Mucosa of descending colon (tissue), 3 donors: ENCODE results near the gene UBALD2. TPM values are rescaled to one million over a fixed set of nuclear protein-coding genes. Genes with fewer than 3 reads are reported as not detected.
"Not testable (repeated sequence)": the region's sequence is repeated elsewhere in the genome, so short reads cannot be mapped to it uniquely, and the experiment has no call there.

Experiments used
- ATAC-seq: fragments of 200-7000 bp; cut with Tn5 transposase; one replicate; pipeline ENCODE4 v1.9.1; 2020; ENCODE audit warnings: mild to moderate bottlenecking, moderate library complexity
- DNase-seq, 3 donors: peaks; one replicate each; pipeline ENCODE4 v3.0.0-alpha.2; 2020
- H3K36me3 ChIP-seq: fragments of 200-600 bp; one replicate; pipeline ENCODE4 v1.8.0; 2021; ENCODE audit warnings: low read depth, mild to moderate bottlenecking
- H3K4me1 ChIP-seq: fragments of 200-600 bp; one replicate; pipeline ENCODE4 v1.8.0; 2021; ENCODE audit warnings: low read depth, mild to moderate bottlenecking
- H3K4me3 ChIP-seq: fragments of 200-600 bp; one replicate; pipeline ENCODE4 v1.8.0; 2021; ENCODE audit warnings: mild to moderate bottlenecking
- H3K9me3 ChIP-seq: fragments of 200-600 bp; one replicate; pipeline ENCODE4 v1.8.0; 2021; ENCODE audit warnings: mild to moderate bottlenecking
- intact Hi-C, 2 donors: fragments of 100-400 bp; cut with DNase I in 1 of 2; cut with micrococcal nuclease in 1 of 2; formaldehyde crosslinking; loops; one replicate each; pipeline versions ENCODE4 v1.11.0 to v1.11.1; 2022; cut with DNase I, micrococcal nuclease
- total RNA-seq, 3 donors: library from RNA; stranded (reverse); fragmentation: NEBNext Ultra II Directional in 2 of 3; extraction: Animal tissue kit (Norgen Biotek cat#: 25700) in 2 of 3; gene quantifications; one replicate each; pipeline versions ENCODE4 v1.2.1 to v1.2.4, GENCODE V29; 2021 to 2023
- TF ChIP-seq, protein P1 (sequence below): fragments of 200-600 bp; IDR thresholded peaks from one replicate; pipeline ENCODE4 v1.8.0; 2022; ENCODE audit warnings: antibody characterized with exemption, mild to moderate bottlenecking
- donor health status: DM: no; HTN: no; CAD: no; lungs with moderate emphysema.
- donor health status: DM: no; HTN: no; CAD: no.
- donor health status: DM: no; HTN: yes; CAD: no.

Gene UBALD2
- total RNA-seq, 3 donors from 2014 or later, result 46.6 to 132 (median 99.1) TPM

DNA sequence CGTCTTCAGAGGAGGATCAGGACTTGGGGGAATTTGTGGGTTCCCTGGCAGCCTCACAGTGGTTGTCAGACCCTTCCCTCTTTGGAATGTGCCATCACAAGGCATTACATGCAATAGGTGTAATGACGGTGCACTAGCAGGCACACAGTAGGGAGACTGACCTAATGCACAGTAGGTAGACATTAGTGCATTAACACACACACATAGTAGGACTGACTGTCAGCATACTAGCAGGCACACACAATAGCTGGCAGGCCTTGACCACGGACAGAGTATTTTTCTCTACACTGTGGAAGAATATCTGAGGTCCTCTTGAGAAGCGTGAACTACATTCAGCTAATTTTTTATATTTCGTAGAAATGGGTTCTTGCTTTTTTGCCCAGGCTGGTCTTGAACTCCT lies 10.9 kb upstream of the UBALD2 start:
- intact Hi-C loops, result no loop called here
- Histone ChIP-seq H3K4me1 (peaks cover 17% of the 10 kb centered on the region), H3K4me3 (no peak overlapping the region), H3K36me3 (no peaks in the 10 kb centered on the region), H3K9me3 (no peaks in the 10 kb centered on the region)
- TF ChIP-seq, protein P1, sequence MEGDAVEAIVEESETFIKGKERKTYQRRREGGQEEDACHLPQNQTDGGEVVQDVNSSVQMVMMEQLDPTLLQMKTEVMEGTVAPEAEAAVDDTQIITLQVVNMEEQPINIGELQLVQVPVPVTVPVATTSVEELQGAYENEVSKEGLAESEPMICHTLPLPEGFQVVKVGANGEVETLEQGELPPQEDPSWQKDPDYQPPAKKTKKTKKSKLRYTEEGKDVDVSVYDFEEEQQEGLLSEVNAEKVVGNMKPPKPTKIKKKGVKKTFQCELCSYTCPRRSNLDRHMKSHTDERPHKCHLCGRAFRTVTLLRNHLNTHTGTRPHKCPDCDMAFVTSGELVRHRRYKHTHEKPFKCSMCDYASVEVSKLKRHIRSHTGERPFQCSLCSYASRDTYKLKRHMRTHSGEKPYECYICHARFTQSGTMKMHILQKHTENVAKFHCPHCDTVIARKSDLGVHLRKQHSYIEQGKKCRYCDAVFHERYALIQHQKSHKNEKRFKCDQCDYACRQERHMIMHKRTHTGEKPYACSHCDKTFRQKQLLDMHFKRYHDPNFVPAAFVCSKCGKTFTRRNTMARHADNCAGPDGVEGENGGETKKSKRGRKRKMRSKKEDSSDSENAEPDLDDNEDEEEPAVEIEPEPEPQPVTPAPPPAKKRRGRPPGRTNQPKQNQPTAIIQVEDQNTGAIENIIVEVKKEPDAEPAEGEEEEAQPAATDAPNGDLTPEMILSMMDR, result no peak
- DNase-seq (peak in 2 of 3 donors; percentile 1 to 3), ATAC-seq (no peak)

DNA sequence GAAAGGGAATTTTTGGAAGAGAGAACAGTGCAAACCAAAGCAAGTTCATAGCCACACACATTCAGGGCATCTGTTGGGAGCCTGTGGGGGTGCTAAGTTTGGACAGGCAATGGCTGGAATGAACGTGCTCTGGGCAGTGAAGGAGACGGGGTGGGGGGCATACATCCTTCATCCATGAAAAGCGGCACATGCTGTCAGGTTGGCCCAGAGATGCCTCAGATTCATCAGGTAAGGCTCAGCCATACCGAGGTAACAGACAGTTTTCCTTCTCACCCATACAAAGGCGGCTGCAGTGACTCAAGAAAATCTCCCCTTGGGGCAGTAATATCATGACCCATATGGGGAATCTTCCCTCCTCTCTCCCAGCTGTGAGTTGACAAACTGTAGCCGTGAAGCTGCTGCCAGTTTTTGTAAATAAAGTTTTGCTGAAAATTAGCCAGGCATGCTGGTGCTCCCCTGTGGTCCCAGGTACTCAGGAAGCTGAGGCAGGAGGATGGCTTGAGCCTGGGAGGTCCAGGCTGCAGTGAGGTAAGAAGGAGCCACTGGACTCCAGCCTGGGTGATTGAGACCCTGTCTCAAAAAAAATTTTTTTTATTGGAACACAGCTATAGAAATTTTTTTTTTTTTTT lies 9.2 kb upstream of the UBALD2 start:
- peak in 2 of 3 donors; percentile 12 to 18 for DNase-seq

DNA sequence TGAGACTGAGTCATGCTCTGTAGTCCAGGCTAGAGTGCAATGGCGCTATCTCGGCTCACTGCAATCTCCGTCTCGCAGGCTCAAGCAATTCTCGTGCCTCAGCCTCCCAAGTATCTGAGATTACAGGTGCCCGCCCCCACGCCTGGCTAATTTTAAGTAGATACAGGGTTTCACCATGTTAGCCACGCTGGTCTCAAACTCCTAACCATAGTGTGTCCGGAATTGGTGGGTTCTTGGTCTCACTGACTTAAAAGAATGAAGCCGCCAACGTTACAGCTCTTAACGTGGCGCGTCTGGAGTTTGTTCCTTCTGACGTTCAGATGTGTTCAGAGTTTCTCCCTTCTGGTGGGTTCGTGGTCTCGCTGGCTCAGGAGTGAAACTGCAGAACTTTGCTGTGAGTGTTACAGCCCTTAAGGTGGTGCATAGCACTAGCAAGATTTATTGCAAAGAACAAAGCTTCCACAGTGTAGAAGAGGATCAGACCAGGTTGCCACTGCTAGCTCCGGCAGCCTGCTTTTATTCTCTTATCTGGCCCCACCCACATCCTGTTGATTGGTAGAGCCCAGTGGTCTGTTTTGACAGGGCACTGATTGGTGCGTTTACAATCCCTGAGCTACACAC lies 8.6 kb upstream of the UBALD2 start:
- ATAC-seq, H3K36me3 ChIP-seq, intact Hi-C loops, H3K9me3 ChIP-seq, H3K4me3 ChIP-seq: not testable (repeated sequence)
- DNase-seq, result peak in 2 of 3 donors; percentile 32 to 54
- H3K4me1 ChIP-seq, result peaks cover 38% of the 10 kb centered on the region

More for the DNA sequence above, 9.2 kb upstream of the UBALD2 start:
- Histone ChIP-seq H3K4me1 (peaks cover 33% of the 10 kb centered on the region), H3K4me3 (no peak overlapping the region), H3K36me3 (no peaks in the 10 kb centered on the region), H3K9me3 (no peaks in the 10 kb centered on the region)
- ATAC-seq, result no peak
- TF ChIP-seq, protein P1, result no peak
- intact Hi-C loops, result no loop called here

DNA sequence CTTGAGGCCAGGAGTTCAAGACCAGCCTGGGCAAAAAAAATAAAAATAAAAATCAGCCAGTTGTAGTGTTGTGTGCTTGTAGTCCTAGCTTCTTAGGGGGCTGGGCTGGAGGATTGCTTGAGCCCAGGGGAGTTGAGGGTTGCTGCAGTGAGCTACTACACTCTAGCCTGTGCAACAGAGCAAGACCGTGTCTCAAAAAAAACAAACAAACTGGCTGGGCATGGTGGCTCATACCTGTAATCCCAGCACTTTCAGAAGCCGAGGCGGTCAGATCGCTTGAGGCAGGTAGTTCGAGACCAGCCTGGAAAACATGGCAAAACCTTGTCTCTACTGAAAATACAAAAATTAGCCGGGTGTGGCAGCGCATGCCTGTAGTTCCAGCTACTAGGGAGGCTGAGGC lies 4.9 kb upstream of the UBALD2 start:
- Histone ChIP-seq H3K4me3 (no peak overlapping the region), H3K36me3 (no peaks in the 10 kb centered on the region), H3K4me1 (peaks cover 62% of the 10 kb centered on the region), H3K9me3 (no peaks in the 10 kb centered on the region)
- ATAC-seq (no peak), DNase-seq (peak in 2 of 3 donors; percentile 25 to 27)
- intact Hi-C loops, result no loop called here
- TF ChIP-seq, protein P1, result no peak

DNA sequence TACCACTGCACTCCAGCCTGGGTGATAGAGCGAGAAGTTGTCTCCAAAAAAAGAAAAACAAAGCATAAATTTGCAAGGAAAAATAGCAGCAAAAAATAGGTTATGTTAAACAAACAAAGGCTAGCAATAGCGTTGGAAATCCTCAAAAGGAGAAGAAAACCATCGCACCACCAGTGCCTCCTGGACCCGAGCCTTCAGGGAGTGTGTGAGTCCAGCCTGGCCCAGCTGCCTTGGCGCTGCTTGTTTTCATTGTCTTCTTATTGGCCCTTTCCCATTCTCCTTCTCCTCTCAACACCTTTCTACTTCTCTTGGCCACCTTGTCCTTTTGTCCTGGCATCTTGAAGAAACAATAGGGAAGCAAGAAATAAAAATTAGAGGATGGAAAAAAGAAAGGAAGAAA lies 4.5 kb upstream of the UBALD2 start:
- H3K4me3 ChIP-seq, result no peak overlapping the region
- DNase-seq (peak in 2 of 3 donors; percentile 27 to 42), ATAC-seq (no peak)
- H3K4me1 ChIP-seq, result peaks cover 62% of the 10 kb centered on the region
- intact Hi-C loops, result no loop called here
- TF ChIP-seq, protein P1, result no peak
- no peaks in the 10 kb centered on the region for H3K9me3 ChIP-seq
- H3K36me3 ChIP-seq, result no peaks in the 10 kb centered on the region

DNA sequence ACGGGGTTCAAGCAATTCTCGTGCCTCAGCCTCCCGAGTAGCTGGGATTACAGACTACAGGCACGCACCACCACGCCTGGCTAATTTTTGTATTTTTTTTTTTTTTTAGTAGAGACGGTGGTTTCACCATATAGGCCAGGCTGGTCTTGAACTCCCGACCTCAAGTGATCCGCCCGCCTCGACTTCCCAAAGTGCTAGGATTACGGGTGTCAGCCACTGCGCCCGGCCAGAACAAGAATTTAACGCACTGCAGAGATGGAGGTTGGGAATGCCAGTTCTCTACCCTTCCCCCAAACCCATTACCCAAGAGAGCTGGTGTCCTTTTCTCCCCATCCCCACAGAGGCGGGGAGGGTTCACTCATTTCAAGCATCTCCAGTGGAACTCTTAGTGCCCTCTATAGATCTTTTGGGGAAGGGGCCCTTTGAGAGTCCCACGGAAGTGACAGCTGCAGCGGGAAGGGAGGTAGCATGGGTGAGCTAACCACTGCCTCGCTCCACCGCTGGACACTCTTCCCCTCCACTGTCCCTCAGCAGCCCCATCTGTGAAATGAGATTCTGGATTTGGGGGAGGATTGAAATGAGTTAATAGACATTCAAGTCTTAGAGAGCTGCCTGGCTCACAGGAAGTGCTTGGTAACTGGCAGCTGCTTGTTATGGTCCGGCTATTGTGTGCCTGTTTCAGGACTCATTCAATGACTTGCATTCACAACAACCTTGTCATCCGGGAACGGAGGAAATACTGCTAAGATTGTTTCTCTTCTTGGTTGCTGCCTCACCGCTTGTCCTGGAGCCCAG lies 3.5 kb upstream of the UBALD2 start:
- H3K4me1 ChIP-seq, result peaks cover 62% of the 10 kb centered on the region
- ATAC-seq, result no peak
- H3K9me3 ChIP-seq, result no peaks in the 10 kb centered on the region
- peak in 2 of 3 donors; percentile 47 to 52 for DNase-seq
- TF ChIP-seq, protein P1, result no peak
- H3K4me3 ChIP-seq, result no peak overlapping the region
- no peaks in the 10 kb centered on the region for H3K36me3 ChIP-seq
- intact Hi-C loops, result no loop called here
